ENCODE data around the gene MYT1.

DNA sequence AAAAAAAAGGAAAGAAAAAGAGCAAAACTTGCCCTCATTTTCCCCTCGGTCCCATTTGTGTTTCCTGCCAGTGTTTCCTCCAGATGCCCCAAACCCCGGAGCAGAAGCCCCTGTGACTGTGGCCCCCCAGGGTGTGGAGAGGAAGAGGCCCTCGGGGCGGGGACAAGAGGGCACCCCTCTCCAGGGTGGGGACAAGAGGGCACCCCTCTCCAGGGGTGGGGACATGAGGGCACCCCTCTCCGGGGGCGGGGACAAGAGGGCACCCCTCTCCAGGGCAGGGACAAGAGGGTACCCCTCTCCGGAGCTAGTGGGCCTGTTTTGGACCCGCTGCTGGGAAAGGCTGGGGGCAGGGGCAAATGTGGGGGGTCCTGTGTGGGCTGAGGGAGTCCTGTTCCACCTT, 13.1 kb downstream of the MYT1 start:
- TF ChIP-seq, protein P1, sequence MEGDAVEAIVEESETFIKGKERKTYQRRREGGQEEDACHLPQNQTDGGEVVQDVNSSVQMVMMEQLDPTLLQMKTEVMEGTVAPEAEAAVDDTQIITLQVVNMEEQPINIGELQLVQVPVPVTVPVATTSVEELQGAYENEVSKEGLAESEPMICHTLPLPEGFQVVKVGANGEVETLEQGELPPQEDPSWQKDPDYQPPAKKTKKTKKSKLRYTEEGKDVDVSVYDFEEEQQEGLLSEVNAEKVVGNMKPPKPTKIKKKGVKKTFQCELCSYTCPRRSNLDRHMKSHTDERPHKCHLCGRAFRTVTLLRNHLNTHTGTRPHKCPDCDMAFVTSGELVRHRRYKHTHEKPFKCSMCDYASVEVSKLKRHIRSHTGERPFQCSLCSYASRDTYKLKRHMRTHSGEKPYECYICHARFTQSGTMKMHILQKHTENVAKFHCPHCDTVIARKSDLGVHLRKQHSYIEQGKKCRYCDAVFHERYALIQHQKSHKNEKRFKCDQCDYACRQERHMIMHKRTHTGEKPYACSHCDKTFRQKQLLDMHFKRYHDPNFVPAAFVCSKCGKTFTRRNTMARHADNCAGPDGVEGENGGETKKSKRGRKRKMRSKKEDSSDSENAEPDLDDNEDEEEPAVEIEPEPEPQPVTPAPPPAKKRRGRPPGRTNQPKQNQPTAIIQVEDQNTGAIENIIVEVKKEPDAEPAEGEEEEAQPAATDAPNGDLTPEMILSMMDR (conservative IDR thresholded peaks at IDR 0.05; ENCODE audit: low read depth, low read length), result no peak
- TF ChIP-seq EZH2phosphoT487 (IDR thresholded peaks at IDR 0.05; ENCODE audit: borderline replicate concordance, low read length), result no peak
- no peak for TF ChIP-seq EZH2 (IDR thresholded peaks at IDR 0.05; ENCODE audit: low read length, unreplicated experiment)

Measured in PC-3 (cell line).